ENCODE results near the gene PLCB1.
A peak's percentile ranks its signal among the peaks of the same experiment; 100 is the strongest.

GRCh38 chr20:8400486-8400885 lies 268.4 kb downstream of the PLCB1 start:
- peak; percentile 34; the same call in 1 of the 2 replicates for TF ChIP-seq POLR2AphosphoS5 (IDR thresholded peaks at IDR 0.05; ENCODE audit: borderline replicate concordance, low read depth, low read length)
- TF ChIP-seq FOXP2 (optimal IDR thresholded peaks at IDR 0.05; ENCODE audit: control extremely low read depth, extremely low read length, insufficient read depth) = no peak
- no peak for TF ChIP-seq EZH2 (IDR thresholded peaks at IDR 0.05)

All from SK-N-MC (cell line).